ENCODE measurements around the gene TOE1. TPM values are rescaled to one million over a fixed set of nuclear protein-coding genes. Genes with fewer than 3 reads are reported as not detected.

Gene TOE1
- total and polyA plus RNA-seq, 2 donors = 8.9 to 11.1 TPM

DNA sequence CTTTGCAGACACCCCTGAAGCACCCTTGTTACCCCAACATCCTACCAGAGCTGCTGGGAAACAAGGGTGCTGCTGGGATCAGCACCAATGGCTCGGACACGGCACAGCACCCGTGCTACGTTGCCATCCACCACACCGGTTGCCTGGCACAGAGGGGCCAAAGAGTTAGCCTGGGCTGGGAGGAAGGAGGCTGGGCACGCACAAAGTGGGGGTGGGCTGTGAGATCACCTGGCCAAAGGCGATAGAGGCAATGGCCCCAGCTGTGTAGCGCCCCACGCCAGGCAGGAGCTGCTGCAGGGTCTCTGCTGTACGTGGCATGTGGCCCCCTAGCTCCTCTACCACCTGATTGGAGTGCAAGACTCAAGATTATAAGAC is 7.6 kb upstream of the TOE1 start:
- Histone ChIP-seq H3K4me3 (ENCODE audit: low read depth, low read length) (no peak overlapping the region), H3K4me1 (ENCODE audit: insufficient read depth) (no peaks in the 10 kb centered on the region), H3K27ac (ENCODE audit: low read depth) (no peak overlapping the region), H3K36me3 (ENCODE audit: insufficient read depth) (peaks cover 7% of the 10 kb centered on the region)
- DNase-seq (ENCODE audit: extremely low spot score) = no peak
- WGBS = 96% methylated on average over 10 of the region's 10 CpGs

DNA sequence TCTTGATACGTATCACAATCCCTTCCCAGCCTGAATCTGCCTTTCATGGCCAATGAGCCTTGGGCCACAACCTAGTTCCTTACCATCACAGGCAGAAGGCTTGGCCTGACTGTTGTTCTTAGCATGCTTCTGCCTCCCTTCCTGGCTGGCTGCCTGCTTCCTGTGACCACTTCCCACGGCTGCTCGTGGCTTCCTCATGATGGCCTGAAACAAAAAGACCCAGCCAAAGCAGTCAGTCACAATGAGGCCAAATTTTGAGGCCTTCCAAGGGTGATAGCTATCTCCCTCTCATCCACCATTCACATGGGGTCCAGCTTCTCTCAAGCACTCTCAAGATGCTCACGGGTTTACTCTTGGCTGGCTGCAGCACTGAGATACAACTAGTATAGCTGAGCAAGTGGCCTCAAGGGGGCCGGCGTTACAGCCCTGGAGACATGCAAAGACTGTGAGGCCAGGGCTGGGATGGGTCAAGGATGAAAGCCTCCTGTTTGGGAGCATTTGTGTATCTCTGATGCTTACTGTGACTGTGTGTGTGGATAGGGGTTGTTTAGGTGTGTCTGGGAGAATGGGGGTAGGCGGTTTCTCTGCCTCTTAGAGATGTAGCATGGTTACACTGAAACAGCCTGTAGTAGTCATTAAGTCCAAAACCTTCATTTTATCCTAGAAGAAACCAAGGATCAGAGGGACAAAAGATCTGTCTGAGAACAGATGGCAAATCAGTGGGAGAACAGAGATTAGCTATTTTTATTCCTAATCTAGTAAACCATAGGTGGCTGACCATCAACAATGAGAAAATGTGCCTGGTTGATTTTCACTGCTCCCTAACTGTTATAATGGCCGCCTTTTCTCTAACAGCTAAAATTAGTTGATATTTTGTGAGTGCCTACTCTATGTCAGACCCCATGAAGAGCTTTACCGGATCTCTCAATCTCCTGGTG is 5.4 kb upstream of the TOE1 start:
- peaks cover 7% of the 10 kb centered on the region for H3K36me3 ChIP-seq (ENCODE audit: insufficient read depth)

DNA sequence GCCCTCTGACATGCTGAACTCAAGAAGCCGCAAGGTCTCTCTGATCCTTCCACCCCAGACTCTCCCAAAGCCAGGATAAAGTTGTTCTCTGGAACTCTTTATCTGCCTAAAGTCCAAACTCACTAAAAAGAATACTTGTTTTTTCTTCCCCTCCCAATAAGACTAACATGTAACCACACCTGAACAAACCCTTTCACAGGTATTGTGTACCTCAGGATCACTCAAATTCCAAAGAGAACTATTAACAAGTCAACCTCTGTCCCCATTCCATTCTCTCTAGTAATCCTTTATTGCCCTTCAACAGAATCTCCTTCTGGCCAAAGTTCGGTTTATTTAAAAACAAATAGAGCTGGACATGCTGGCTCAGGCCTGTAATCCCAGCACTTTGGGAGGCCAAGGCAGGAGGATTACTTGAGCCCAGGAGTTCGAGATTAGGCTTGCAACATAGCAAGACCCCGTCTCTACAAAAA is 4.1 kb upstream of the TOE1 start:
- peak; percentile 17 for DNase-seq (ENCODE audit: extremely low spot score)
- WGBS = 78% methylated on average over 4 of the region's 4 CpGs
- Histone ChIP-seq H3K4me1 (ENCODE audit: insufficient read depth) (no peaks in the 10 kb centered on the region), H3K4me3 (ENCODE audit: low read depth, low read length) (no peak overlapping the region), H3K36me3 (ENCODE audit: insufficient read depth) (peaks cover 5% of the 10 kb centered on the region), H3K27ac (ENCODE audit: low read depth) (no peak overlapping the region)

More for the DNA sequence above, 5.4 kb upstream of the TOE1 start:
- Histone ChIP-seq H3K4me3 (ENCODE audit: low read depth, low read length) (no peak overlapping the region), H3K4me1 (ENCODE audit: insufficient read depth) (no peaks in the 10 kb centered on the region), H3K27ac (ENCODE audit: low read depth) (no peak overlapping the region)
- DNase-seq (ENCODE audit: extremely low spot score) = no peak
- 64% methylated on average over 9 of the region's 9 CpGs for WGBS

DNA sequence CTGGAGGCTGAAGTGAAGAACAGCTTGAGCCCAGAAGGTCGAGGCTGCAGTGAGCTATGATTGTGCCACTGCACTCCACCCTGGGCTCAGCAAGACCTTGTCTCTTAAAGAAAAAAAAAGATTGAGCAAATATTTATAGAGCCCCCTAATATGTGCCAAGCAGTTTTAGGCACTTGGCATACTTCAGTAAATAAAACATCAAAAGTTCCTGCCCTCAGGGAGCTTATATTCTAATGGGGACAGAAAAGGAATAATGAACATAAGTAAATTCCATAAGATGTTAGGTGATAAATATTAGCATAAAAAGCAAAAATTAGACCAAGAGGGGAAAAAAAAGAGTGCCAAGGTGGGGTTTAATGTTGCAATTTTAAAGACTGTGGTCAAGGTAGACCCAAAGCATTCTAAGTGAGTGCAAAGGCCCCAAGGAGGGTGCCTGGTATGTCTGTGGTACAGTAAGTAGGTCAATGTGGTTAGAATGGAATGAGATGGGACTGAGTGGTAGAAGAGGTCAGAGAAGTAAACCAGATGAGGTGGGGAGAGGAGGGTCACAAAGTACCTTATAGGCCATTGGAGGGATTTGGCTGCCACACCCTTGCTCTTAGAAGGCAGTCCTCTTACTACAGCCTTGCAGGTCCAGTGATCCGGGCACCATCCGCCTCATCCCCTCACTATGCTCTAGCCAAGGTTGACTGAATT is 2.2 kb upstream of the TOE1 start:
- no peak for DNase-seq (ENCODE audit: extremely low spot score)
- no peak overlapping the region for H3K27ac ChIP-seq (ENCODE audit: low read depth)
- H3K36me3 ChIP-seq (ENCODE audit: insufficient read depth) = peaks cover 2% of the 10 kb centered on the region
- no peak overlapping the region for H3K4me3 ChIP-seq (ENCODE audit: low read depth, low read length)
- 74% methylated on average over 3 of the region's 3 CpGs for WGBS
- no peaks in the 10 kb centered on the region for H3K4me1 ChIP-seq (ENCODE audit: insufficient read depth)

DNA sequence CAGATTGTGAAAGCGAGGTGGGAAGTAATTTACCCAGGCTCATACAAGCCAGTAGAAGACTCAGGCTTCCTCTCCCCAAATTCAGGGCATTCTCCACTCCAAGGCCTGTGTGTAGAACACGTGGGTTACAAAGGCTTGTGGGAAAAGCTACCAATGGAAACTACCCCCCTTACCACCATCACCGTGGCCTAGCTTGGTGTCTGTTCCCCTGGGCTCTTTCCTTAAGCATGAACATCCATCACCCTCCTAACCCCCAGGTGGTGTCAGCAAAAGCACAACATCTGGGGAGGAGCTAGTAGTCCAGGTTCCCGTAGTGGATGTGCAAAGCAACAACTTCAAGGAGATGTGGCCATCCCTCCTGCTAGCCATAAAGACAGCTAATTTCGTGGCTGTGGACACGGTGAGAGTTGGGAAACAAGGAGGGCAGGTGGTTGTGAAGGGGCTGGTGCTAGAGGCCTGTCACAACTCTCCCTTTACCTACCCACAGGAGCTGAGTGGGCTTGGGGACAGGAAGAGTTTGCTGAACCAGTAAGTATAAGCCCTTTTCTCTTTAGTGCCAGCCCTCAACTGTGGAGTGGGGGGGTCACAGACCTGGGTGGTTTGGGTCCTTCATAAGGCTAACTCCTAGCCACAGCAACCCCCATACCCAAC is 971 bp downstream of the TOE1 start:
- H3K4me1 ChIP-seq (ENCODE audit: insufficient read depth) = no peaks in the 10 kb centered on the region
- DNase-seq (ENCODE audit: extremely low spot score) = no peak
- peak overlapping the region; percentile 51 for H3K4me3 ChIP-seq (ENCODE audit: low read depth, low read length)
- 32% methylated on average over 6 of the region's 6 CpGs for WGBS
- H3K27ac ChIP-seq (ENCODE audit: low read depth) = no peak overlapping the region
- H3K36me3 ChIP-seq (ENCODE audit: insufficient read depth) = peaks cover 8% of the 10 kb centered on the region

DNA sequence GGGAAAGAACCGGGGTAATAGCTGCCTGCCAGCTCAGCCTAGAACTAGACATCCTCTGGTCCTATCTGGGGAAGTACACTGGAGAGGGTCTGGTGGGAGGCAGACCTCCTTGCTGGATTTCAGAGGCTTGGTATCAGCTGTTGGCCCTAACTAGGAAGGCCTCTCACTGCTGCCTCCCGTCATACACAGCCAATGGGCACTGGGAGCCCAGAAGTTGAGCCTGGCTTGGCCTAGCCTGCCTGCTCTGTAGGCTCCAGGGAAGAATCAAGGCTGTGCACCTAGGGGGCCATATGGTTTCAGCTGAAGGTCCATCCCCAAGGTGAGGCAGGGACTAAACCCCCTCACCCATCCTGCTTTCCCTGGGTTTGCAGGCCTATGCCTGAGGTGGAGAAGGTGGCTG is 4.5 kb downstream of the TOE1 start:
- peaks cover 8% of the 10 kb centered on the region for H3K36me3 ChIP-seq (ENCODE audit: insufficient read depth)
- H3K27ac ChIP-seq (ENCODE audit: low read depth) = no peak overlapping the region
- no peak for DNase-seq (ENCODE audit: extremely low spot score)
- no peak overlapping the region for H3K4me3 ChIP-seq (ENCODE audit: low read depth, low read length)
- 90% methylated on average over 2 of the region's 2 CpGs for WGBS
- no peaks in the 10 kb centered on the region for H3K4me1 ChIP-seq (ENCODE audit: insufficient read depth)

DNA sequence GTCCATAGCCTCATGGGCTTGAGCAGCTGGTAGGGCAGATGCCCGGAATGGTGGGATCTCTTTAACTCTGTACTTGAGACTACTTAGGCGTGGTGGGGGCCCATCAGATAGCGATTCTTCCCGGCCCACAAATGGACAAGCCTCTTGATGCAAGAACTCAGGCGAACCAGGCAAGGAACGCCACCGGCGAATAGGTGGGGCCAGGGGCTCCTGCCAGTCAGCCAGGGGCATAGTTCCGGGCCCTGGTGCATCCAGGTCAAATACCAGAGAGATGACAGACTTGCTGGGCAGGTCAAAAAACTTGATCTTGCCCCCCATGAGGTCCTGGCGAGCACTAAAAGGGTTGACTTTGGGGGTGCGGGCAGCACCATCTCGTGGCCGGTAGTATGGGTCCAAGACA is 5.0 kb downstream of the TOE1 start:
- no peak for DNase-seq (ENCODE audit: extremely low spot score)
- 93% methylated on average over 13 of the region's 13 CpGs for WGBS
- Histone ChIP-seq H3K4me1 (ENCODE audit: insufficient read depth) (no peaks in the 10 kb centered on the region), H3K4me3 (ENCODE audit: low read depth, low read length) (no peak overlapping the region), H3K27ac (ENCODE audit: low read depth) (no peak overlapping the region), H3K36me3 (ENCODE audit: insufficient read depth) (peaks cover 8% of the 10 kb centered on the region)

DNA sequence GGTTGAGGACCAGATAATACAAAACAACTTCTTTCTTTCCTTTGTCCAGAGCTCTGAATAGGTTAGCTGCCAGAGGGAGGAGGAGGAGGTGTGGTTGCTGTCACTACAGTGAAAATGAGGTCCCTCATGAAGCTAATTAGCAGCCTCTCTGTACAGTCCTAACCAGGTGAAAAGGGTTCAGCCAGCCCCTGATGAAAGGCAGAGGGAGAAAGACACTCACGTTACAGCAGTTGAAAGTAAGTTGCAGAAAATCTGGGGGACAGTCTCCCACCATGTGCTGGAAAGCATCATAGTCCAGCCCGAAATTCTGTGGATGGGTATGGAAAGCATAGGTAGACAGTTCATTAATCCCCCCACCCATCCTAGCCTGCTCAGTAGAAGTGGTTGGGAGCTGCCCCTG is 6.5 kb downstream of the TOE1 start:
- 93% methylated on average over 2 of the region's 2 CpGs for WGBS
- no peak overlapping the region for H3K27ac ChIP-seq (ENCODE audit: low read depth)
- DNase-seq (ENCODE audit: extremely low spot score) = no peak
- no peak overlapping the region for H3K4me3 ChIP-seq (ENCODE audit: low read depth, low read length)
- peaks cover 8% of the 10 kb centered on the region for H3K36me3 ChIP-seq (ENCODE audit: insufficient read depth)
- H3K4me1 ChIP-seq (ENCODE audit: insufficient read depth) = no peaks in the 10 kb centered on the region

DNA sequence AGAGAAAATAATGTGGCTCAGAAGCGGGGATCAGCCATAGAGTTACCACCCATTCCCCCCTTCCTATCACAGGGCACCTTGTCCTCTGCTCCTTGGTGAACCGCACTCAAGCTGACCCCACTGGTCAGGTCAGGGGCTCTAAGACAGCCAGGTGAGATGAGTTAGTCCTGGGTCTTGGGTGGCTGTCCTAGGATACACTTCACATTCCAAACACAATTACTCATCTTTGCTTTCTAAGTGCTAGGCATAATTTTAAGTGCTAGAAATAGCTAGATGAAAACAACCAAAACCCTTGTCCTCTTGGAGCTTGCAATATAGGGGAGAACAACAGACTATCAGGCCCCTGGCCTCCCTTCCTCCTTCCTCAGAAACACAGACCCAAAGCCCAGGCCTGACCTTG is 8.1 kb downstream of the TOE1 start:
- Histone ChIP-seq H3K27ac (ENCODE audit: low read depth) (no peak overlapping the region), H3K36me3 (ENCODE audit: insufficient read depth) (peaks cover 6% of the 10 kb centered on the region), H3K4me3 (ENCODE audit: low read depth, low read length) (no peak overlapping the region), H3K4me1 (ENCODE audit: insufficient read depth) (no peaks in the 10 kb centered on the region)
- no peak for DNase-seq (ENCODE audit: extremely low spot score)
- 90% methylated on average over 2 of the region's 2 CpGs for WGBS

DNA sequence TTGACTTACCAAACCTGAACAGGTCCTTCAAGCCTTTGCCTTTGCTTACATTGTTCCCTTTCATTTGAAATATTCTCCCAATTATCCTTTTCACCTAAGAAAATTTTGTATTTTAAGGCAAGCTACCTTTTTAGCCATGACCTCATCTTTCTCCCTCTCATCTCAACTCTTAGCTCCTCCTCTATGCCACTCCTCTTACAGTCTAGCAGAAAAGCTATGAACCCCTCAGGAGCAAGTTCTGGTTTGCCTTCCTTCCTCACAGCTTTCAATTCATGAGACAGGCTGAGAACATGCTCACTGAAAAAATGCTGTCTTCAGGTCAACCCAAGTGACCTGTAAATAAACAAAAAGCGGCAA is 8.6 kb downstream of the TOE1 start:
- H3K27ac ChIP-seq (ENCODE audit: low read depth) = peak overlapping the region; percentile 35
- 21% methylated on average over 1 of the region's 1 CpG for WGBS
- DNase-seq (ENCODE audit: extremely low spot score) = no peak
- peaks cover 2% of the 10 kb centered on the region for H3K36me3 ChIP-seq (ENCODE audit: insufficient read depth)
- no peaks in the 10 kb centered on the region for H3K4me1 ChIP-seq (ENCODE audit: insufficient read depth)
- no peak overlapping the region for H3K4me3 ChIP-seq (ENCODE audit: low read depth, low read length)

DNA sequence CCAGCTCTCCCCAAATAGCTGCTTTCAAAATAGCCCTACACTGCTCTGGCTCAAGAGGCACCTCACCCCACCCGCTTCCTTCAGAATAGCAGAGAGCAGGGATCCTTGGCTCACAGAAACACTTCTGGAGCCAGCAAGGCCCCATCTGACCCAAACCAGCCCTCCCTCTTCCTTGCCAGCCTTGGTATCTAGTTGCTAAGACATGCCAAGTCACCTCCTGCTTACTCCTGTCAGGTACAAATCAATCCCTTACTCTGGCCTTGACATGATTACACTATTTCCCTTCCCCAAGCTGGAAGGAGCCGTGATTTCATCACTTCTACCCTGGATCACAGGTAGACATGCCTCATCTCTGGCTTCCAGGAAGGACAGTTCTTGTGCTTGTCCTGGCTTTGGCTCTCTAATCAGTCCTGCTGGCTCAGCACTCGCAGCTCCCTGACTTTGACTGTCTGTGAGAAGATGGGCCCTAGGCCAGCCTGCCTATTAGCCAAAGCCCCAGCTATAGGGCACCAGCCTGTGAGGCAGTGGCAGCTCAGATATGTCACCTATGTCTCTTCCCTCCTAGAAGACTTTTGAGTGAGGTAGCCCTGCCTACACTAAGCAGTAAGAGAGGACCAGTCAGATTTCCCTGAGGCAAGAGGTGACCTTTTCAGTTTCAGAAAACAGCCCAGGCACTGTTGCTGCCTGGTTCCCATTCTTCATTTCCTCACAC is 9.2 kb downstream of the TOE1 start:
- H3K4me1 ChIP-seq (ENCODE audit: insufficient read depth) = no peaks in the 10 kb centered on the region
- no peak for DNase-seq (ENCODE audit: extremely low spot score)
- no peaks in the 10 kb centered on the region for H3K36me3 ChIP-seq (ENCODE audit: insufficient read depth)
- H3K4me3 ChIP-seq (ENCODE audit: low read depth, low read length) = no peak overlapping the region
- WGBS = 43% methylated on average over 3 of the region's 3 CpGs
- H3K27ac ChIP-seq (ENCODE audit: low read depth) = no peak overlapping the region

DNA sequence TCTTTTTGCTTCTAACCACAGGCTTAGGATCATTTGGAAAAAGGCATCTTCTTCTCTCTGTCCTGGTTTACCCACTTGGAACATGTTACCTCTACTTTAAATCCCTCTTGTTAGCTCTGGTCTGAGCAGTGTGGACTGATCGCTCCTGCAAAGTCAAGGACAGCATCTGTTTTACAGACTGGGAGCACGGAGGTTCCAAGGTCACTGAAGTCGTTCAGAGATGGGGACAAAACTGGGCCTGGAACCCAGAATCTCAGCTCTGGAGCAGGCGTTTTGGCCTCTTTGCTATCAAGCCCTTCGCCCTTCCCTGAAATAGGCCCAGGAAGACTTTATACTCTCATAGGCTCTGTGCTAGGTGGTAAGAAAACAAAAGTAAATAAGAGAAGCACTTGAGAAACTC is 11.5 kb downstream of the TOE1 start:
- DNase-seq (ENCODE audit: extremely low spot score) = no peak
- Histone ChIP-seq H3K4me1 (ENCODE audit: insufficient read depth) (no peaks in the 10 kb centered on the region), H3K36me3 (ENCODE audit: insufficient read depth) (no peaks in the 10 kb centered on the region), H3K27ac (ENCODE audit: low read depth) (no peak overlapping the region), H3K4me3 (ENCODE audit: low read depth, low read length) (no peak overlapping the region)
- WGBS = 88% methylated on average over 5 of the region's 5 CpGs

DNA sequence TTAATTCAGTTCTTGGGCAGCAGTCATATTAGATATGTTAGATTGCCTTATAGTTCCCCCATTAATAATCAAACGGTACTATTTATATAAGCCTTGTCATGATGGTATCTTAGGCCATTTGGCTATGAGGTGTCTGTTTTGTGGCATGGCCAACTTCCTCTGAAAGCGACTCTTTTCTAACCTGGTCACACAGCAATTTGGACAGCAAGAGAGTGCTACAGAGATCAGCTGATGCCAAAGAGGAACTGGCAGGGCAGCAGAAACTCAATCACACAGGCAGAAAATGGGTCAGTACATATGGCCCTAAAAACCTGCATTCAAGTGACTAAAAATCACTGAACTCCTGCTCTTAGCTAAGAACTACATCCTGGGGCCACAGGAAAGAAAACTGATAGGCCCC is 13.7 kb downstream of the TOE1 start:
- WGBS = 78% methylated on average over 2 of the region's 2 CpGs
- H3K27ac ChIP-seq (ENCODE audit: low read depth) = no peak overlapping the region

More for the DNA sequence above, 13.7 kb downstream of the TOE1 start:
- no peak overlapping the region for H3K4me3 ChIP-seq (ENCODE audit: low read depth, low read length)
- DNase-seq (ENCODE audit: extremely low spot score) = no peak
- no peaks in the 10 kb centered on the region for H3K36me3 ChIP-seq (ENCODE audit: insufficient read depth)
- H3K4me1 ChIP-seq (ENCODE audit: insufficient read depth) = no peaks in the 10 kb centered on the region

Data from urinary bladder (tissue), 4 donors.